Endothelial cell (in vitro differentiated cells): Measurements from ENCODE around the gene GNG12. TPM values are rescaled to one million over a fixed set of nuclear protein-coding genes. Genes with fewer than 3 reads are reported as not detected.

Experiments used
- DNase-seq: peaks from one replicate; pipeline ENCODE4 v3.0.0; 2021; ENCODE audit warnings: low spot score
- H3K27ac Mint-ChIP-seq: one replicate; pipeline ENCODE4 v1.8.0; 2021; ENCODE audit warnings: mixed read lengths, inconsistent platforms; ENCODE audit not compliant: unreplicated experiment
- H3K27me3 Mint-ChIP-seq: one replicate; pipeline ENCODE4 v1.8.0; 2021; ENCODE audit warnings: mild to moderate bottlenecking, moderate library complexity, mixed read lengths, inconsistent platforms; ENCODE audit not compliant: unreplicated experiment
- H3K36me3 Mint-ChIP-seq: one replicate; pipeline ENCODE4 v1.8.0; 2021; ENCODE audit warnings: mild to moderate bottlenecking, low read depth, mixed read lengths, inconsistent platforms; ENCODE audit not compliant: unreplicated experiment
- H3K4me1 Mint-ChIP-seq: one replicate; pipeline ENCODE4 v1.8.0; 2021; ENCODE audit warnings: mild to moderate bottlenecking, mixed read lengths, inconsistent platforms; ENCODE audit not compliant: unreplicated experiment
- H3K4me3 Mint-ChIP-seq: one replicate; pipeline ENCODE4 v1.8.0; 2021; ENCODE audit warnings: mild to moderate bottlenecking, mixed read lengths, inconsistent platforms; ENCODE audit not compliant: unreplicated experiment
- H3K9me3 Mint-ChIP-seq: one replicate; pipeline ENCODE4 v1.8.0; 2021; ENCODE audit warnings: mixed read lengths, inconsistent platforms; ENCODE audit not compliant: unreplicated experiment
- CTCF ChIP-seq: fragments of 200-600 bp; sonication (generic); IDR thresholded peaks from one replicate; pipeline ENCODE4 v1.5.0; 2021; ENCODE audit warnings: antibody characterized with exemption; ENCODE audit not compliant: unreplicated experiment
- total RNA-seq: library from RNA; stranded (reverse); fragmentation: NEBNext Ultra II Directional; extraction: Animal tissue kit (Norgen Biotek cat#: 25700); gene quantifications from one replicate; pipeline ENCODE4 v1.2.1, GENCODE V29; 2021; ENCODE audit not compliant: unreplicated experiment

GNG12 gene
- total RNA-seq, 1 donor from 2014 or later: 26.2 TPM

GRCh38 chr1:67851800-67852199 lies 18.5 kb upstream of the GNG12 start:
- no peak for TF ChIP-seq CTCF
- Mint-ChIP-seq H3K4me3 (no peak overlapping the region), H3K27ac (no peak overlapping the region)

DNA sequence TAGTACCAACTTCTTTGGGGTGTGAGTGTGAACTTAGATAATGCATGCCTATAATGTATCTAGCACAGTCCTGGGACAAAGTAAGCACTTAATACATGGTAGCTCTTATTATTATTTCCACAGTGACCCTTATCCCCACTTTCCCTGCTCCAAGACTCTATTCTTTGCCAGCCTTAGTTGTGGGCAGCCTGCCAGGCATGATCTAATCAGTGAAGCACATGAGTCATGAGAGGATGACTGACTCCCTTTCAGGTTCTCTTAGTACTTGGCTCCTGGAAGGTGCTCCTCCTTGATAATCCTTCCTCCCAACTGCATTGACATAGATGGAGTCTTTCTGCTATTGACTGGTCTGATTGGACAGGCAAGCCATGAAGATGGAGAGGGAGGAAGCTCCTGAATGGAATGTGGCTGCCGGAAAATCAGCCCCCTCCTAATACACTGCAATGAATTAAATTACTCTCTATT lies 17.4 kb upstream of the GNG12 start:
- H3K36me3 Mint-ChIP-seq: no peaks in the 10 kb centered on the region
- no peak overlapping the region for H3K4me3 Mint-ChIP-seq
- TF ChIP-seq CTCF: no peak
- no peaks in the 10 kb centered on the region for H3K9me3 Mint-ChIP-seq
- H3K27me3 Mint-ChIP-seq: peaks cover 3% of the 10 kb centered on the region
- no peak overlapping the region for H3K27ac Mint-ChIP-seq
- no peaks in the 10 kb centered on the region for H3K4me1 Mint-ChIP-seq
- no peak for DNase-seq

More at GRCh38 chr1:67851800-67852199, 18.5 kb upstream of the GNG12 start:
- peaks cover 3% of the 10 kb centered on the region for H3K27me3 Mint-ChIP-seq
- DNase-seq: no peak
- no peaks in the 10 kb centered on the region for H3K36me3 Mint-ChIP-seq
- H3K9me3 Mint-ChIP-seq: no peaks in the 10 kb centered on the region
- H3K4me1 Mint-ChIP-seq: no peaks in the 10 kb centered on the region

GRCh38 chr1:67850151-67850551 lies 16.9 kb upstream of the GNG12 start:
- DNase-seq: no peak
- peaks cover 3% of the 10 kb centered on the region for H3K27me3 Mint-ChIP-seq
- no peaks in the 10 kb centered on the region for H3K9me3 Mint-ChIP-seq
- H3K4me1 Mint-ChIP-seq: no peaks in the 10 kb centered on the region
- no peak overlapping the region for H3K27ac Mint-ChIP-seq
- H3K4me3 Mint-ChIP-seq: no peak overlapping the region
- TF ChIP-seq CTCF: peak; percentile 80
- no peaks in the 10 kb centered on the region for H3K36me3 Mint-ChIP-seq

DNA sequence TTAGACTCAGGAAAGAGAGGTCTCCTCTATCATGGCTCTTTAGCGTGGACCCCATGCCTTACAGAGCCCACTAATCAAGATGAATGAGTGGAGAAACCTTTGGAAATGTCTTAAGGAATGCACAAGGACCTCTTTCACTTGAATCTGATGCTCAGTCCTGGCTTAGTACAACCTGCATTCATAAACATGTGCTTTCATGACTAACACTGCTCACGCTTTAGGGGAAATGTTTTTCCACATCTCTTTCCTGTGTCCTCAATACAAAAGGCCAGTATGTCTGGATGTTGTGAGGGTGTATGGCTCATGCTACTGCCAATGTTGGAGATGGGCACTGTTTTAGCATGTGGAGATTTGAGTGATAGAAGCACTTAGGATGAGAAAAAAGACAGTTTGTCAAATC lies 14.2 kb upstream of the GNG12 start:
- Mint-ChIP-seq H3K36me3 (no peaks in the 10 kb centered on the region), H3K4me1 (no peaks in the 10 kb centered on the region), H3K9me3 (no peaks in the 10 kb centered on the region), H3K27ac (no peak overlapping the region), H3K4me3 (no peak overlapping the region), H3K27me3 (peaks cover 2% of the 10 kb centered on the region)
- DNase-seq: no peak
- TF ChIP-seq CTCF: no peak

DNA sequence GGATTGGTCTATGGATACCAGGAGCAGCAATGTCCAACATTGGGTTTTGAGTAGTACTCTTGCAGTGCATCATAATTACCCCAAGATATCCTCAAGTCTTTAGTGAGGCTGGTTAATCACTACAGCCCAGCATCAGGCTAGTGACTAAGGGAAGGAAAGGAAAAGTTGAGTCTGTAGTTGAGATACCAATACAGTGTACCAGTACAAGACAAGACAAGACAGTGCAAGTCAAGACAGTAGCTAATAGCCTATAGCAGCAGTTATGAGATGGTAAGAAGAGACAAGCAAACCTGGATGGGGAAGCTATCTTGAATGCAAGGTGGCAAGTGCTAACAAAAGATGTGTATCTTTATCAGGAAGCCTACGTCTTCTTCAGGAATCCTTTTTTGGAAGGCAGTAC lies 13.3 kb upstream of the GNG12 start:
- DNase-seq: no peak
- no peak overlapping the region for H3K4me3 Mint-ChIP-seq
- H3K36me3 Mint-ChIP-seq: no peaks in the 10 kb centered on the region
- H3K9me3 Mint-ChIP-seq: no peaks in the 10 kb centered on the region
- no peaks in the 10 kb centered on the region for H3K4me1 Mint-ChIP-seq
- TF ChIP-seq CTCF: no peak
- no peak overlapping the region for H3K27ac Mint-ChIP-seq
- peaks cover 2% of the 10 kb centered on the region for H3K27me3 Mint-ChIP-seq
